ENCODE results near the gene THSD7B. TPM values are rescaled to one million over a fixed set of nuclear protein-coding genes. Genes with fewer than 3 reads are reported as not detected.

The THSD7B gene, protein sequence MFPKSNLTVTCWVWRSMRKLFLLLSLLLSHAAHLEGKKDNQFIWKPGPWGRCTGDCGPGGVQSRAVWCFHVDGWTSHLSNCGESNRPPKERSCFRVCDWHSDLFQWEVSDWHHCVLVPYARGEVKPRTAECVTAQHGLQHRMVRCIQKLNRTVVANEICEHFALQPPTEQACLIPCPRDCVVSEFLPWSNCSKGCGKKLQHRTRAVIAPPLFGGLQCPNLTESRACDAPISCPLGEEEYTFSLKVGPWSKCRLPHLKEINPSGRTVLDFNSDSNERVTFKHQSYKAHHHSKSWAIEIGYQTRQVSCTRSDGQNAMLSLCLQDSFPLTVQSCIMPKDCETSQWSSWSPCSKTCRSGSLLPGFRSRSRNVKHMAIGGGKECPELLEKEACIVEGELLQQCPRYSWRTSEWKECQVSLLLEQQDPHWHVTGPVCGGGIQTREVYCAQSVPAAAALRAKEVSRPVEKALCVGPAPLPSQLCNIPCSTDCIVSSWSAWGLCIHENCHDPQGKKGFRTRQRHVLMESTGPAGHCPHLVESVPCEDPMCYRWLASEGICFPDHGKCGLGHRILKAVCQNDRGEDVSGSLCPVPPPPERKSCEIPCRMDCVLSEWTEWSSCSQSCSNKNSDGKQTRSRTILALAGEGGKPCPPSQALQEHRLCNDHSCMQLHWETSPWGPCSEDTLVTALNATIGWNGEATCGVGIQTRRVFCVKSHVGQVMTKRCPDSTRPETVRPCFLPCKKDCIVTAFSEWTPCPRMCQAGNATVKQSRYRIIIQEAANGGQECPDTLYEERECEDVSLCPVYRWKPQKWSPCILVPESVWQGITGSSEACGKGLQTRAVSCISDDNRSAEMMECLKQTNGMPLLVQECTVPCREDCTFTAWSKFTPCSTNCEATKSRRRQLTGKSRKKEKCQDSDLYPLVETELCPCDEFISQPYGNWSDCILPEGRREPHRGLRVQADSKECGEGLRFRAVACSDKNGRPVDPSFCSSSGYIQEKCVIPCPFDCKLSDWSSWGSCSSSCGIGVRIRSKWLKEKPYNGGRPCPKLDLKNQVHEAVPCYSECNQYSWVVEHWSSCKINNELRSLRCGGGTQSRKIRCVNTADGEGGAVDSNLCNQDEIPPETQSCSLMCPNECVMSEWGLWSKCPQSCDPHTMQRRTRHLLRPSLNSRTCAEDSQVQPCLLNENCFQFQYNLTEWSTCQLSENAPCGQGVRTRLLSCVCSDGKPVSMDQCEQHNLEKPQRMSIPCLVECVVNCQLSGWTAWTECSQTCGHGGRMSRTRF (N-terminal part only)
- total RNA-seq (2022; extraction: Qiagen RNA extraction; ENCODE audit: low read depth): not detected in 5 replicates

DNA sequence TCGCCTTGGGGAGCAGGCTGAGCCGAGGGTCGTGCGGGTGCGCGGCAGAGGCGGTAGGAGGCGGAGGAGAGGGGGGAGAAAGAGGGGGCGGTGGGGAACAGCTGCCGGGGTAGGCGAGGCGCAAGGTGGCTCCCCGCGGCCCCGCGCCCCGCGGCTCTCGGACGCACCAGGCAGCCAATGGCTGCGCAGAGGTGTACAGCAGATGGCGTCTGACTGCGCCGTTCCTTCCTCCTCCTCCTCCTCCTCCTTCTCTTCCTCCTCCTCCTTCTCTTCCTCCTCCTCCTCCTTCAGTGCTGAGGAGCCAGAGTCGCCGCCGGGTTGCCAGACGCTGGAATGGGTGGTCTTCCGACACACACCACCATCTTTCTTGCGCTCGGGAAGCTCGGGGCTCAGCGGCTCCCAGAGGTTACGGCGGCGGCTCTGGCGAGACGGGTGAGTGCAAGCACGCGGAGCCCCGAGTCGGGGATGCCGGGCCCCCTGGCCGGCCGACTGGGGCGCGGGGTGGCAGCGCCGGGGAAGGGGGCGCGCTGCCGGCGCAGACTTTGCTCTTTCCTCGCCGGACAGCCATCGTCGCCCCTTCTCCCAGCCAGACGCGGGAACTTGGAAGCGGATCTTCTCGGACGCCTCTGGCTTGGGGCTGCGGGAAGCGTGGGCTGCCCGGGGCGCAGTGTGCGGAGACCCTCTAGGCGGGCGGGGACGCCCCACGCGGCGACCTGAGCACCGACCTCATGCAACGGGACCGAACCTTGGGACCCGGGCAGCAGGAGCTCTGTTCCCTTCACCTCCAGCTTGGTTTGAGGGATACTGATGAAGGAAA is at the start of gene THSD7B:
THSD7B (plus strand) TSS at position 290 of the 817 bp plus-strand sequence. CDS start 116,634 bp downstream, outside the sequence.

